ENCODE measurements around the gene DPP6.

DPP6 gene

GRCh38 chr7:154868921-154869320 is 816.7 kb downstream of the DPP6 start:
- no peak for DNase-seq

- DNase-seq = no peak
Observed at GRCh38 chr7:154869436-154869835, 817.2 kb downstream of the DPP6 start.

GRCh38 chr7:154871507-154871906 is 819.3 kb downstream of the DPP6 start:
- DNase-seq = no peak

- DNase-seq = no peak
Observed at GRCh38 chr7:154871928-154872750, 819.9 kb downstream of the DPP6 start.

GRCh38 chr7:154872811-154873499 is 820.8 kb downstream of the DPP6 start:
- DNase-seq = no peak

GRCh38 chr7:154873500-154874121 is 821.4 kb downstream of the DPP6 start:
- DNase-seq = no peak

- no peak for DNase-seq
Observed at GRCh38 chr7:154874409-154875113, 822.4 kb downstream of the DPP6 start.

- DNase-seq = no peak
Observed at GRCh38 chr7:154875297-154875696, 823.1 kb downstream of the DPP6 start.

- DNase-seq = no peak
Observed at GRCh38 chr7:154876516-154876915, 824.3 kb downstream of the DPP6 start.

- no peak for DNase-seq
Observed at GRCh38 chr7:154877031-154877430, 824.8 kb downstream of the DPP6 start.

- no peak for DNase-seq
Observed at GRCh38 chr7:154879629-154880028, 827.4 kb downstream of the DPP6 start.

GRCh38 chr7:154880513-154880912 is 828.3 kb downstream of the DPP6 start:
- no peak for DNase-seq

- DNase-seq = no peak
Observed at GRCh38 chr7:154881026-154881425, 828.8 kb downstream of the DPP6 start.

GRCh38 chr7:154881526-154881925 is 829.3 kb downstream of the DPP6 start:
- DNase-seq = no peak

- no peak for DNase-seq
Observed at GRCh38 chr7:154882931-154883474, 830.8 kb downstream of the DPP6 start.

- no peak for DNase-seq
Observed at GRCh38 chr7:154884348-154884920, 832.2 kb downstream of the DPP6 start.

GRCh38 chr7:154886591-154886990 is 834.4 kb downstream of the DPP6 start:
- DNase-seq = no peak

- DNase-seq = no peak
Observed at GRCh38 chr7:154888690-154889089, 836.5 kb downstream of the DPP6 start.

GRCh38 chr7:154892459-154892858 is 840.3 kb downstream of the DPP6 start:
- DNase-seq = no peak

- DNase-seq = no peak
Observed at GRCh38 chr7:154896076-154896475, 843.9 kb downstream of the DPP6 start.

- DNase-seq = no peak
Observed at GRCh38 chr7:154898973-154899855, 847.0 kb downstream of the DPP6 start.
